Stomach (tissue), 9 donors: ENCODE data around the gene DNAH17. TPM values are rescaled to one million over a fixed set of nuclear protein-coding genes. Genes with fewer than 3 reads are reported as not detected.

Source experiments
- DNase-seq, 2 donors: peaks; one replicate each; pipeline versions ENCODE4 v3.0.0 to v3.0.0-alpha.2; 2013 to 2019
- H3K27ac ChIP-seq, 5 donors: fragments of 200-600 bp in 4 of 5; sonication (generic) in 4 of 5; one replicate each; pipeline ENCODE4 v1.5.1; 2013 to 2019; ENCODE audit warnings: mild to moderate bottlenecking in 1 of 5, moderate library complexity in 1 of 5
- H3K27me3 ChIP-seq, 3 donors: fragments of 200-600 bp; sonication (generic); one replicate each; pipeline ENCODE4 v1.5.1; 2017 to 2019; ENCODE audit warnings: mixed run types in 1 of 3
- H3K36me3 ChIP-seq, 4 donors: fragments of 200-600 bp; sonication (generic); 1 replicate in 3 of 4; 2 replicates in 1 of 4; pipeline ENCODE4 v1.5.1; 2016 to 2019
- H3K4me1 ChIP-seq, 4 donors: fragments of 200-600 bp; sonication (generic); one replicate each; pipeline ENCODE4 v1.5.1; 2016 to 2019
- H3K4me3 ChIP-seq, 4 donors: fragments of 200-600 bp; sonication (generic) in 3 of 4; one replicate each; pipeline ENCODE4 v1.5.1; 2016 to 2019; ENCODE audit warnings: mild to moderate bottlenecking in 1 of 4
- H3K9me3 ChIP-seq, 4 donors: fragments of 200-600 bp; sonication (generic); one replicate each; pipeline ENCODE4 v1.5.1; 2016 to 2019
- CTCF ChIP-seq, 7 experiments: fragments of 450-650 bp in 4 of 7; fragments of 200-600 bp in 3 of 7; sonication (generic) in 3 of 7; IDR thresholded peaks; one replicate each; pipeline ENCODE4 v1.5.1; 2016 to 2019; ENCODE audit warnings: antibody characterized with exemption in 7 of 7, control low read depth in 2 of 7, mild to moderate bottlenecking in 1 of 7
- EP300 ChIP-seq: sonication (generic); formaldehyde crosslinking; IDR thresholded peaks from one replicate; pipeline ENCODE4 v1.6.1; 2017; ENCODE audit warnings: antibody characterized with exemption
- POLR2A ChIP-seq, 4 donors: fragments of 450-650 bp; IDR thresholded peaks; one replicate each; pipeline ENCODE4 v1.6.1; 2016; ENCODE audit warnings: antibody characterized with exemption in 4 of 4, control low read depth in 2 of 4, mild to moderate bottlenecking in 1 of 4, moderate library complexity in 1 of 4
- POLR2AphosphoS5 ChIP-seq, 3 donors: sonication (generic); formaldehyde crosslinking; IDR thresholded peaks; one replicate each; pipeline ENCODE4 v1.6.1; 2016; ENCODE audit warnings: antibody characterized with exemption in 3 of 3
- WGBS, 5 donors: extraction: QIAGEN DNeasy Blood & Tissue Kit in 3 of 5; methylation state at CpG; one replicate each; pipeline versions ENCODE4 v1.1.5 to v1.1.7; 2013 to 2018; 5-methylcytosine and 5-hydroxymethylcytosine counted together
- intact Hi-C: fragments of 100-400 bp; cut with DNase I; formaldehyde crosslinking; loops from one replicate; pipeline ENCODE4 v1.15.1; 2023; ENCODE audit warnings: low total_unique reads
- polyA plus RNA-seq, 3 donors: library from polyadenylated mRNA; stranded (reverse); fragments of 200-250 nt; gene quantifications; one replicate each; pipeline ENCODE4 v1.2.3, GENCODE V29; 2013
- total RNA-seq, 5 donors: library from RNA; depleted of rRNA; stranded (reverse); fragments of >200 nt; gene quantifications; one replicate each; pipeline versions ENCODE4 v1.1.0 to v1.2.3, GENCODE V29; 2014 to 2016
- donor health status: healthy with polysubstance abuse.
- donor health status: Bipolar disorder and iron deficiency.
- donor health status: healthy.

The DNAH17 gene
- total and polyA plus RNA-seq, 8 donors, result 0.03 to 2.4 (median 0.45) TPM; not detected in 5

GRCh38 chr17:78408476-78409050 lies 168.6 kb downstream of the DNAH17 start:
- no peak overlapping the region for H3K4me3 ChIP-seq
- intact Hi-C loops, result no loop called here
- H3K9me3 ChIP-seq, result no peaks in the 10 kb centered on the region
- peak overlapping the region in 3 of 5 donors; percentile 51 to 76 (median 65) for H3K27ac ChIP-seq
- 68 to 86% (median 78%) methylated on average over 23 of the region's 23 CpGs for WGBS, 5 donors
- no peak for DNase-seq
- H3K36me3 ChIP-seq, result peaks cover 19 to 74% (median 55%) of the 10 kb centered on the region in 4 donors
- peaks cover 18 to 67% (median 38%) of the 10 kb centered on the region in 4 donors for H3K4me1 ChIP-seq
- TF ChIP-seq POLR2A (IDR thresholded peaks at IDR 0.05) (no peak), EP300 (no peak), CTCF (IDR thresholded peaks at IDR 0.05) (no peak), POLR2AphosphoS5 (IDR thresholded peaks at IDR 0.05) (no peak)
- no peaks in the 10 kb centered on the region for H3K27me3 ChIP-seq

- Histone ChIP-seq H3K4me3 (no peak overlapping the region), H3K27ac (no peak overlapping the region), H3K9me3 (no peaks in the 10 kb centered on the region), H3K4me1 (peaks cover 12 to 57% (median 33%) of the 10 kb centered on the region in 4 donors), H3K36me3 (peaks cover 30 to 75% (median 56%) of the 10 kb centered on the region in 4 donors), H3K27me3 (no peaks in the 10 kb centered on the region)
- 83 to 86% (median 85%) methylated on average over 7 of the region's 7 CpGs for WGBS, 5 donors
- intact Hi-C loops, result no loop called here
- no peak for TF ChIP-seq CTCF (IDR thresholded peaks at IDR 0.05)
- no peak for TF ChIP-seq POLR2A (IDR thresholded peaks at IDR 0.05)
- TF ChIP-seq POLR2AphosphoS5 (IDR thresholded peaks at IDR 0.05), result no peak
- no peak for TF ChIP-seq EP300
- DNase-seq, result no peak
Observed at GRCh38 chr17:78407387-78408000, 169.7 kb downstream of the DNAH17 start.

- 75 to 88% (median 83%) methylated on average over 5 to 8 of the region's 8 CpGs for WGBS, 5 donors
- peaks cover 35 to 75% (median 61%) of the 10 kb centered on the region in 4 donors for H3K36me3 ChIP-seq
- intact Hi-C loops, result no loop called here
Observed at GRCh38 chr17:78406920-78407319, 170.3 kb downstream of the DNAH17 start.

GRCh38 chr17:78406396-78406795 lies 170.8 kb downstream of the DNAH17 start:
- H3K9me3 ChIP-seq, result no peaks in the 10 kb centered on the region
- intact Hi-C loops, result no loop called here
- 87 to 95% (median 93%) methylated on average over 6 of the region's 6 CpGs for whole genome bisulfite sequencing, 5 donors
- no peak for DNase-seq
- TF ChIP-seq POLR2AphosphoS5 (IDR thresholded peaks at IDR 0.05), result no peak
- TF ChIP-seq CTCF (IDR thresholded peaks at IDR 0.05), result no peak
- TF ChIP-seq EP300, result no peak
- no peak for TF ChIP-seq POLR2A (IDR thresholded peaks at IDR 0.05)
- H3K27me3 ChIP-seq, result no peaks in the 10 kb centered on the region
- H3K4me1 ChIP-seq, result peaks cover 12 to 52% (median 32%) of the 10 kb centered on the region in 4 donors
- H3K4me3 ChIP-seq, result no peak overlapping the region
- H3K36me3 ChIP-seq, result peaks cover 40 to 76% (median 66%) of the 10 kb centered on the region in 4 donors
- H3K27ac ChIP-seq, result no peak overlapping the region

More at GRCh38 chr17:78406920-78407319, 170.3 kb downstream of the DNAH17 start:
- Histone ChIP-seq H3K4me1 (peaks cover 12 to 52% (median 33%) of the 10 kb centered on the region in 4 donors), H3K27ac (no peak overlapping the region), H3K9me3 (no peaks in the 10 kb centered on the region), H3K4me3 (no peak overlapping the region), H3K27me3 (no peaks in the 10 kb centered on the region)
- no peak for TF ChIP-seq EP300
- no peak for TF ChIP-seq CTCF (IDR thresholded peaks at IDR 0.05)
- TF ChIP-seq POLR2AphosphoS5 (IDR thresholded peaks at IDR 0.05), result no peak
- TF ChIP-seq POLR2A (IDR thresholded peaks at IDR 0.05), result no peak
- no peak for DNase-seq
